GM18508 (cell line): Measurements from ENCODE around the gene F5.

Source experiments
- ATAC-seq: cut with Tn5 transposase; IDR thresholded peaks from one replicate; pipeline ENCODE4 v1.9.1; 2021; ENCODE audit warnings: moderate number of reproducible peaks; ENCODE audit not compliant: insufficient read depth, unreplicated experiment

F5 gene

DNA sequence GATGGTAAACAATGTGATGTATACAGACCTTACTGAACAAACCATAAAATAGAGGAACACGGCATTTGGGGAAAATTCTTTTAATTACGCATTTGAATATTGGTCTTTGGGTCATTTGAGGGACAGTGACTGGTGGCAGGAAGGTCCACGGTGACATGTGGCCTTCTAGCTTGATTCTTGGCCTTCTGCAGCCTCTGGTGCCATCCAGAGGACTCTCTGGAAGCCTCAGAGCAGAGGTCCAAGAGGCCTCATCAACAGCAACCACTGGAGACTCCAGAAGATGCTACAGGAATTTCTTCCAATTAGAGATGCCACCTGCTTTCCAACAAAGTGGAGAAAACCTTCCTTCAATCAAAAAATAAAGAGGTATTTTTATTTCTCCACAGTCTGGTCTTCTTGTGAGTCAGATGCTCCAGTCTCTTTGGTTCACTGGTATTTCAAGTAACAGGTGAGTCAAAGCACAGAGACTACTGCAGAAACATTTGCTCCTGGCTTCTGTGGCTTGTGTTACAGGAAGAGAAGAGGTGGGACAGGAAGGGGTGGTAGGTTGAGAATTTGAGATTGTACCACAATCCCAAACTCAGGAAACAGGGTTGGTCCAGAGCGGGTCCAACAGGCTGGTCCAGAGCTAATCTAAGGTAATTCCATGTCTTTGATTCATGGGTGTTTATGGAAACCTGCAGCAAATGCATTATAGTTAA lies 2.7 kb upstream of the F5 start:
- ATAC-seq = no peak

DNA sequence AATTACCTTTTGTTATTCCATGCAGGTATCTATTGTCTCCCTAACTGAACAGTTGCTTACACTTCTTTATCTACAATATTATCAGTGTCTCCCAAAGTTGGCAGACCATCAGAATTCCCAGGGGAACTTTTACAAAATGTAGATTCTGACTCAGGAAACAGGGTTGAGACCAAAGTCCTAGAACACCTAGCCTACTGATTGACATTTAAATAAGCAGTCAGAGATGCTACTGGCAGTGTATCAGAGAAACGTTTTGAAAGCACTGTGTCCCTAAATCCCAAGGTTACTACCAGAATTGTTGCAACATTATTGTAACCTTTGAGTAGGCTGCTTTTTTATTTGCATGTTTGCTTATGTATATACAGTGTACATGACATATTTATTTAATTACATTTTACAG lies 1.8 kb upstream of the F5 start:
- ATAC-seq = no peak

DNA sequence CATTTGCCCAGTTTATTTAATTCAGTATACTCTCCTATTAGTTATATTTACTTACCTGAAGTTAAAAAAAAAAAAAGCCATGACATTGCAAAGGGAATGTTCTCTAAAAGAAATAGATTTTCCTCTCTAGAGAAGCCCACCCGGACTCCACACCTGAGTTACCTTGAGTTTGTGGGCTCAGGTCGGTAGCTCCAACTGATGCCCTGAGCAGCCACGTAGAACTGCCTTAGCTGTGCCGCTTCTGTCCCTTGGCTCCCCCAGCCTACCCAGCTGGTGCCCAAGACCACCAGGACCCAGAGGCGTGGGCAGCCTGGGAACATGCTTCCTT lies 250 bp downstream of the F5 start:
- no peak for ATAC-seq

DNA sequence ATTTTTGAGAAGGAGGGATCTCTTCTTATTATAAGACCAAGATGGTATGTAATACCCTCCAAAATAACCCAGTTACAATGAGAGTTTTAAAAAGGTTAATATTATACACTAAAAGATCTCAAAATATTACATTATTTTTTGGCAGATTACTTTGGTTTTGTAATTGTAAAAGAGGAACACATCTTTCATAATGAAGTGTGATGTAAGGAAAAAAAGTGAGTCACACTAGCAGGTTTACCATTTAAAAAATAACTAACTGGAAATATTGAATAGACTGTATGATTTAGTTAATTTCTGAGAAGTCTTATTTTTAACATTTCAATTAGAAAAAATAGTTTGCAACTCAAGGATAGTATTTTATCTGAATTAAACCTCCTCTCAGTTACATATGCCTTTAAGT lies 1.1 kb downstream of the F5 start:
- ATAC-seq = no peak

DNA sequence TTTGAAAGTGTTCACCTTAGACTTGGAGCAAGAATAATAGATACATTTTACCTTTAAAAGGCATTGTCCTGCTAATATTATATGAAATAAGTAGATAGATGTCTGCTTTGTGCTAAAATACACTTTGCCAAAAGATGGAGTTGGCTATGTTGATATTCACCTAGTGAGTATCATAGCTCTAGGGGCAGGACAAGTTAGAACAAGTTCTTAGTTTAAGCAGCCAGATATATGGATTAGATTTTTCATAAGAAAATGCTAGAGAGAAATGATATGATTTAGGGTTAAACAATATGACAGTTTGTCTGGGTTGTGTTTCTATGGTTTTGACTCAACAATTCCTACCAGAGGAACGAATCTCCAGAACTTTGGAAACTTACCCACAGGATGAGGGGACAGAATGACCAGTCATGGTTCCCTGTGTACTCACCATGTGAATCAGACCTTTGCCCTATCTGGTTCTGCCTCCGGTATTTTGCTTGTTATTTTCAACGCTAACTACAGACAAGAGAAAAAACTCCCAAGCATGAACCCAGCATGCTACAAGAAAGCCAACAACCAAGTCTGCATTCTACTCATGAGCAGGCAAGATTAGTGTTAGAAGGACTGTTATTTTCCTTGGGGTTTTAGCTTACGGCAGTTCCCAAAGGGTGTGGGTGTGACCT lies 1.7 kb downstream of the F5 start:
- ATAC-seq = no peak

DNA sequence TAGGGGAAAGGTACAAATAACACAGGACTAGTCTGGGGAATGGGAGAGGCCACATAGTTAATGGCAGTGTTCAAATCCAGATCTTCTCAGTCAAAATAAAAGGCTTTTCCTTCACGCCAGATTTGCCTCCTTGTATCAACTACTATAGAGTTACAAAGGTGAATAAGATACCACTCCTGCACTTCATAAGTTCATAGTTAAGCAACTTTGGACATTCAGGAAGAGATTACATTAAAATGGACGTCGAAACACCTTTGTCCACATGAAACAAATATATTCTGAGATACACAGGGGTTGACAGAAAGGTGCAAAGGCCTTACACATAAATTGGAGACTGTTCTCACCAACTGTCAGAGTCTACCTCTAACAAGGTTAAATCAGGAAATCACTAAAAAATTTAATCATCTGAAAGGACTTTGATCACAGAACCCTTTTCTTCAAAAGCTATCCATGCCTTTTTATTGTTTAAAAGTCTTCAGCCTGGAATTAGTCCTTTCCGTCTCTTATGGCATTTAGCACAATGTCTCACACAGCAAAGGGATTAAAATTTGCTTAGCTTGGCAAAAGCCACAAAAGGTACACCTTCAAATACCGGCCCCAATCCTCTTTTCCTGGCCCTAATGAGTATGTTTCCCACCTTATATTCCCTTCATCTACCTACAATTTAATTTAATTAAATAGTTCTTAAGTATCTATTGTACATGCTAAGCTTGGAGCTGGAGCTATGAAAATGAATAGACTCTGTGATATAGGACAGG lies 8.1 kb downstream of the F5 start:
- ATAC-seq = no peak

DNA sequence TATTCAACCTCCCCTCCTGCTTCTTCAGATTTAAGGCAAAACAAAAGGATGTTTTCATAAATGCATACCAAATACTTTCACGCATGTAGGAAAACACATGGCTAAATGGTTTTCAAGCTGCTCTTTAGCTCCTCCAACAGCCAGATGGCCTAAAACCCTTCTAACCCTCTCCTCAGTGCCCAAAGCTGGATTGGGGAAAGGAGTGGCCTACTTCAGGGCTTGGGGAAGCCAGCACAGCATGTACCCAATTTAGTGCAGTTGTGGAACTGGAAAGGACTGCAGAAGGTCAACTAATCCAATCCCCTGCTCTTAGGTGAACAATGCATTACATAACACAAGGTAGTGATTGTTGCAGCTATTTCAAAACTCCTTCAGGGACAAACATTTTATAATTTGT lies 9.3 kb downstream of the F5 start:
- ATAC-seq = no peak

DNA sequence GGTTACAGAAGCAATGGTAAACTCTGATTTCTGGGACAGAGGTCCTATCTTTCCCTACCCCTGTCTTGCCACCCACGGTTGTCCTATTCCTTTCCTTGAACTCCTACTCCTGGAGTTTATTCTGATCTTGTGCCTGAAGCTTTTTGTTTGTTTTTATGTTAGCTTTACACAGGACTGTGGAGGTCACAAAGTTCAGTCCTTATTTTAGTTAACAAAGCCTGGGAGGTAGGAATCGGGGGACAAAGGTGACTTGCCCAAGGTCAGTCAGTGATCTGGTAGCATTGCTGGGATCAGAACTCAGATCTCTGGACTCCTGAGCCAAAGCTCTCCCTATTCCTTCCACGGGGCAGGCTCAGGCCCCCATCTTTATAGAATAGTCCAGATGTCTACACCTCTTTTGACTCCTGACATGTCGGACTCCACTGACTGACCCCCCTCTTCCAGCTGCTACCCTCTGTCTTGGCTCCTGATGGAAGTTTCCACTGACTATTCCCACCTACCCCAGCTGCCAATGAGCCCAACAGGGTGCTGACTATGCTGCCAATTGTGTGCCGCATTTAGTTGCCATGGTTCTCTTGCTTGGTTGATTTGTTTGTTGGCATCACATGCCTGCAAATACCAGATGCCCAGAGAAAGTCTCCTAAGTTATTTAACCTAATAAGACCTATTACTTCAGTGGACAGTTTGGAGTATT lies 9.9 kb downstream of the F5 start:
- no peak for ATAC-seq

DNA sequence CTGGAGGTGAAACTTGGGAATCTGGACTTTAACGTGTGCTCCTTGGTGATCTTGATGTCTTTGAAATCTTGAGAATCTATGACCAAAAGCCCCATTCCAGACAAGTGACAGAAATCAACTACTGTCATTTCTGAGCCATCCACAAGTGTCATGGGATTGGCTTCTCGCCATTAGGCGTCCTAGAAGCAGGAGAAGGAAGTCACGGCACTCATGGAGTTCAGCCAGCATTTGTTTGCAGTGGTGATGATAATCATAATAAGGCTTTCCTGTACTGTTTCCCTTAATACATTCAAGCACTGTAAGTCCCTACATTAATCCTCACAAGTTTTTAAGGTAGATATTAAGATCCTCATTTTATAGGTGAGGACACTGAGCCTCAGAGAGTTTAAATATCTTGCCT lies 11.9 kb downstream of the F5 start:
- no peak for ATAC-seq

DNA sequence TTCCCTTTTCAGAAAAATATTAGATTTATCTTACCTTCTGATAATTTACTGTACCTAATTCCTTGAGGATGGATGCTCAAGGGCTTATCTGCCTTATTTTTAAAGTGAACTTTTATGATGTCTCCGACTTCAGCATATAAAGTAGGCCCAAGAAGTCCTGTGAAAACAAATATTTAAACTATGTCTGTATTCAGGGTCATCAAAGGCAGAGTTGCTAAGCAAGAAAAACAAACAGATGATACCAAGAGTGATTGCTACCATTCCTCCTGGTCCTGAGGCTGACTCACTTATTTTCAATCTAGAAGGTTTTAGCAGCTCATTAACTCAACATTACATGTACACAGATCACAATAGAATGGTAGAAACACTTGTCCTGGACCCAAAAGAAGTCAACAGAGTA lies 14.1 kb downstream of the F5 start:
- ATAC-seq = no peak

DNA sequence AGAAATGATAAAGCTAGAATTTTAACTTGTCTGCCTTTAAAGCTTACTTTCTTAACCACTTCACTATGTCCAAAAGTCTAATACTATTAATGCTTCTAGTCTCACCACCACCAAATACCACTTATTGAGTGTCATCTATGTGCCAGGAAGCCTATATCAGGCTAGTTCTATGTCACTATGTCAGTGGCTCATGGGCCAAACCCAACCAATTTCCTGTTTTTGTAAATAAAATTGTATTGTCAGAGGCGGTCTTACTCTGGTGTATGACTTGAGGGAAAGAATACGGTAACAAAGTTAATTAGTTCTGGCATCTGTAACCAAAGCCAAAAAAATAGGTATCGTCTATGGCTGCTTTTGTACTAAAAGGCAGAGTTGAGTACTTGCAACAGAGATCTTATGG lies 14.8 kb downstream of the F5 start:
- no peak for ATAC-seq

DNA sequence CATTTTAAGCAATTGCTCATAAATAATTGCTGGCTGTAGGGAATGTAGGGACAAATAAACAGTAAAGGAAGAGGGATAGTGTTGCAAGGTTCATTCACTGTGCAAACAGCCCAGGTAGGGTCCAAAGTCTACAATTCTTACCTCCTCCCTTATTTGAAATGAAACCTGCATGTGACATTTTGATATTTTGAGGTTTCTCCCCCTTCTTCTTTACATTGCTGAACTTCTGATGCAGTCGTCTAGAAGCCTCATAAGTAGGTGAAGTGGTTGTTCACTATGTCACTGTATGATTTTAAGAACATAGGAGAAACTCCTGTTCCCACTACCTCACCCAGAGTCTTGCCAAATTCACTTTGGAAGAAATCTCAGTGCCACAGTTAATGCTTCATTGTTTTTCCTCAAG lies 16.1 kb downstream of the F5 start:
- ATAC-seq = no peak

DNA sequence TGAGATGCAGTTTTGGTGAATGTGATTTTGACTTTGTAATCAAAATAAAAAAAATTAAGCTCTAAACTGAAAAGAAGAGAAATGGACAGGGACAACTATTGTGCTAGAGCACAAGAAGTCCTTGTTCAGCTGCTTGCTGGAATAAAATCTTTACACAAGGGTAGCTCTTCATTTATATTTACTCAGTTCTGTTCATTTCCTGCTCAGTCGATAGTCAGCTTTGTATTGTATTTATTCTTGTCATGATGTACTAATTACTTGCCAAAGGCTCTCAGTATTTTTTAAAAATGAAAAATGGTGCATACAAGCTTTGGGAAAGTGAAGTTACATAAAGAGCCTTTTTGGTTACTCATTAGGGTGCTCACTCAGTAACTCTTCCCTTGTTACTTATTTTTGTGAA lies 17.8 kb downstream of the F5 start:
- ATAC-seq = no peak

DNA sequence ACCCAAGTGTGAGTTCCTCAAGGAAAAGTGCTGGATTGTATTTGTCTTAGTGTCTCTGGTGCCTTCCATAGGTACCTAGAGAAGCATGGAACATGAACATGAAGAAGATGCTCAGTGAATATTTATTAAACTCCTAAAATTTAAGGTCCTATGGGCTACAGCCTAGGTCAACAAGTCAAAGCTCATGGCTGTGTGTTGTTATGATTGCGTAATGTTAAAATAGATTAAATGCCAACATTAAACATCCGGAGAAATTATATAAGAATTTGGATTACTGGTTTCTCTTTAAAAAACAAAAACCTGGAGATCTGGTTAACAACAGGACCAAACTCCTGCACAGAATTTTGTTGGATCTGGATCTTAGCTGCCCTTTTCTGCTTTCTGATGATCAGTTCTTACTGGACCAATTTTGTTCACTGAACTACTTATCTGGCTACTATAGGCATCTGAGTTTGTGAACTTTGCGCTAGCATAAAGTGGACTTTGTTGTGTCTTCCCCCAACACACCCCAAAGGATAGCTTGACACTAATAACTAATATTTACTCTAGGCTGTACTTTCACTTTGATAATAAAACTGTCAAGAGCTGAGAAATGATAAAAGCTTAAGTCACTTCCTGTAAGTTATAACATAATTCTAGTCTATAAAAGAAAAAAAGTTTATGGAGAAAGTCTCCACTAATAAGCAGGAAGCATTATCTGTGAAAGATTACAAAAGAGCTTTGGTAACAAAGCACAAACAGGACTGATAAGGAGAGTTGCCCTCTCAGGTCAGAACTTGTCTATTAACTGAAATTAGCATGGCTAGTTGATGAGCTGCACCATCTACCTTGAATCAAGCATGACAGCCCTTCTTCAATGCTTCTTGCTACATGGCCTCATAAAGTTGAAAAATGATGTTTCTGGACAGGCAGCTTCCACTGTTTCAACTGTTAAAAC lies 20.7 kb downstream of the F5 start:
- no peak for ATAC-seq

DNA sequence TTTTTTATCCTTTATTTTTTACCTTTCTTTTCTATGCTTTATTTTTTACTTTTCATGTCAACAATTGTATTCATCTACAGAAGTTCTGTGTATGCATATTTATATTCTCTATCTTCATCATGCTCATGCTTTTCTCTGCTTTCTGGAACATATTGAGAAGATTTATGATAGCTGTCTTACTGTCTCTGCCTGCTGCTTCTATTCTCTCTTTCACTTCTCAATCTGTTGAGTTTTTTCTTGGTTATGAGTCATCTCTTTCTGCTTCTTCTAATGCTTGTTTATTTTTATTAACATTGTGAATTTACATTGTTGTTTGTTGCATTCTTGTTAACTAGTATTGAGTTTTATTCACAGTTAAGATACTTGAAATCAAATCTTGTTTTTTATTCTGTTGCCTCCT lies 22.6 kb downstream of the F5 start:
- ATAC-seq = no peak

DNA sequence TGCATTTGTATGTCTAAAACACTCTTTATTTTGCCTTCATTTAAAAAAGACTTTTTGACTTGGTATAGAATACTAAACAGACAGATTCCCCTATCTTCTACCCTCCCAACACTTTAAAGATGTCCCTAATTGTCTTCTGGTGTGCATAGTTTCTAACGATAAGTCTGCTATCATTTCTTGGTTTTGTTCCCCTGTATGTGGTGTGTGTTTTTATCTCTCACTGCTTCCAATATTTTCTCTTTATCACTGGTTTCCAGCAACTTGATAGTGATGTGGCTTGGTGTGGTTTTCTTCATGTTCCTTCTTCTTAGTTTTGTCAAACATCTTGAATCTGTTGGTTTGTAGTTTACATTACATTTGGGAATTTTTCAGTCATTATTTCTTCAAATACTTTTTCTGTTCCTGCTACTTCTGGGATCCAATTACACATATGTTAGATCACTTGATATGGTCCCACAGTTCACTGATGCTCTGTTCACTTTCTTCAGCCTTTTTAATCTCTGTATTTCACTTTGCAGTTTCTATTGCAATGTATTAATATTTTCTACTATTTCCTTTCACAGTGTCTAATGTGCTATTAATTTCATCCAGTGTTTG lies 23.2 kb downstream of the F5 start:
- ATAC-seq = no peak

DNA sequence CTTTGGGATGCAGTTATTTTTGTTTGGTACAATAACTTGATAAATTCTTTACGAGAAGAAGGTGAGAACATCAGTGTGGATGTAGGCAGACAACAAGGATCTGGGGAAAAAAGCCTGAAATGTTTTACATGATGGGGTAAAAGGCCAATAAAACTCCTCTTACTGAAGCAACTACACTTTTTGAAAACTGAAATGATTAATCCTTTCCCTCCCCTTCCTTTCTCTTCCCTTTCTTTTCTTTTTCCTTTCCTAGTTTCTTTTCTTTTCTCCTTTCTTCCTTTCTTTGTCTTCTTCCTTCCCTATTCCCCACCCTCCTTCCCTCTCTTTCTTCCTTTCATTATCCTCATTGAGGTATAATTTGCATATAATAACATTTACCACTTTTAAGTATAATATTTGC lies 24.6 kb downstream of the F5 start:
- no peak for ATAC-seq

DNA sequence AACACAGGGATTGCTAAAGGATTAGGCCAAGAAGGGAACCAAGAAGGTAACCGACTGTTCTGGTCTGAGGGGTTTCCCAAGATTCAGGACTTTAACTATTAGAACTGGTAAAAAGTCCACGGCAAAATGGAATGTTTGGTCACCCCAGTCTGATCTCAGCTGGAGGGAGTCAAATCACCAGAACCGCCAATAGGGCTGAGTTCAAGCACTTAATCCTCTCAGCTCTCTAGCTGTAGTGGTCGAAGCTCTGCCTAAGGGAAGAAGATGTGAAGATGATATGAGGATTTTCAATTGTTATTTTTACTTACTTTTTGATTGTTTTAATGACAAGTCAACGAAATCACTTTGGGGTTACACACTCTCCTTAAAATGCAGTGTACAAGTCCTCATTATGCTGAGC lies 29.1 kb downstream of the F5 start:
- ATAC-seq = no peak

DNA sequence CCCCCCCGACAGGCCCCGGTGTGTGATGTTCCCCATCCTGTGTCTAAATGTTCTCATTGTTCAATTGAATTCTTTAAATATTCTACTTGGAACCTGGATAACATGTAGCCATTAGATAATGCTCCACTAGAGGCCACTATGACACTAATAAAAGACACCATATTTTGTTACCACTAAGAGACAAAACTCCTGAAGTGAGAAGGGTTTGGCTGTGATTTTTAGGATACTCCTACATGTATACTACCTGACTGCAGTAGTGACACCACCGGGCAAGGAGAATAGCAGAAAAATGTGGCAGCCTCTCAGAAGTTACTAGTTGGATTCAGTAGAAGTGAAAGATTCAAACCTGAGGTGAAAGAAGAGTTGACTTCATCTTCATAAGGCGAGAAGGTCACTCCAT lies 36.0 kb downstream of the F5 start:
- no peak for ATAC-seq

DNA sequence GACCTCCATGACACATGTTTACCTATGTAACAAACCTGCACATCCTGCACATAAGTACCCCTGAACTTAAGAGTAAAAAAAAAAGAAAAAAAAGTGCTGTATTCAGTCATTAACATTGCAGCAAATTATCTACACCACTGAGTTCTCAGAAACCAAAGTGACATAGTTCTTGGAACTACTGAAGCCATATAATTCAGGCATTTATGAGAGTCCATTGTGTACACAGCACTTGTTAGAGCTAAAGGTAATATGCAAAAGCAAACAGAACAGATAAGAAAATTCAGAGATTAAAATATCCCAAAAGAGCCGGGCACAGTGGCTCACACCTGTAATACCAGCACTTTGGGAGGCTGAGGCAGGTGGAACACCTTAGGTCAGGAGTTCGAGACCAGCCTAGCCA lies 38.0 kb downstream of the F5 start:
- ATAC-seq = no peak
